Astrocyte of the cerebellum (primary cell): ENCODE measurements around the gene ZNF341.
"Not testable (repeated sequence)": the region's sequence is repeated elsewhere in the genome, so short reads cannot be mapped to it uniquely, and the experiment has no call there.

Source experiments
- DNase-seq: peaks from one replicate; pipeline ENCODE4 v3.0.0-alpha.2; 2011; ENCODE audit warnings: low read depth
- H3K4me3 ChIP-seq: 2 replicates; pipeline ENCODE4 v1.5.1; 2011; ENCODE audit warnings: mild to moderate bottlenecking, low read depth, low read length, moderate library complexity
- in situ Hi-C: cut with HindIII; loops from 2 replicates; pipeline ENCODE4 v1.10.0; 2017; ENCODE audit warnings: low sequenced_read_pairs
- TF ChIP-seq, protein P1 (sequence below): IDR thresholded peaks from 2 replicates; pipeline ENCODE4 v1.5.1; 2012; ENCODE audit warnings: low read length, low read depth, moderate library complexity, mild to moderate bottlenecking; ENCODE audit errors: missing control alignments

Gene ZNF341

DNA sequence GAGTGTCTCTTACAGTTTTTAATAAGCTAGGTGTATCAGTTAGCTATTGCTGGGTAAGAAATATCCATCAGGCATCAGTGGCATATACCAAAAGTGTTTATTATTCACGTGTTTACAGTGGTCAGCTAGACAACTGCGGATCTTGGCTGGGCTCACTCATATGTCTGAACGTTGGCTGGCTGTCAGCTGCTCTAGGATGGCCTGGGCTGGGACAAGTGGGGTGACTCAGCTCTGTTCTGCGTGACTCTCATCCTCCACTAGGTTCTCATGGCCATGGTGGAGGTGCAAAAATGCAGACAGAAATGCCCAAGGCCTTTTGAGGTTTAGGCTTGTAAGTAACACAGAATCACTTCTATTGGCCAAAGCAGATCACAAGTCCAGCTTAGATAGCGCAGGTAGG lies 22.0 kb downstream of the ZNF341 start:
- H3K4me3 ChIP-seq, result no peak overlapping the region
- in situ Hi-C loops, result no loop called here
- TF ChIP-seq, protein P1, sequence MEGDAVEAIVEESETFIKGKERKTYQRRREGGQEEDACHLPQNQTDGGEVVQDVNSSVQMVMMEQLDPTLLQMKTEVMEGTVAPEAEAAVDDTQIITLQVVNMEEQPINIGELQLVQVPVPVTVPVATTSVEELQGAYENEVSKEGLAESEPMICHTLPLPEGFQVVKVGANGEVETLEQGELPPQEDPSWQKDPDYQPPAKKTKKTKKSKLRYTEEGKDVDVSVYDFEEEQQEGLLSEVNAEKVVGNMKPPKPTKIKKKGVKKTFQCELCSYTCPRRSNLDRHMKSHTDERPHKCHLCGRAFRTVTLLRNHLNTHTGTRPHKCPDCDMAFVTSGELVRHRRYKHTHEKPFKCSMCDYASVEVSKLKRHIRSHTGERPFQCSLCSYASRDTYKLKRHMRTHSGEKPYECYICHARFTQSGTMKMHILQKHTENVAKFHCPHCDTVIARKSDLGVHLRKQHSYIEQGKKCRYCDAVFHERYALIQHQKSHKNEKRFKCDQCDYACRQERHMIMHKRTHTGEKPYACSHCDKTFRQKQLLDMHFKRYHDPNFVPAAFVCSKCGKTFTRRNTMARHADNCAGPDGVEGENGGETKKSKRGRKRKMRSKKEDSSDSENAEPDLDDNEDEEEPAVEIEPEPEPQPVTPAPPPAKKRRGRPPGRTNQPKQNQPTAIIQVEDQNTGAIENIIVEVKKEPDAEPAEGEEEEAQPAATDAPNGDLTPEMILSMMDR, result no peak
- no peak for DNase-seq

DNA sequence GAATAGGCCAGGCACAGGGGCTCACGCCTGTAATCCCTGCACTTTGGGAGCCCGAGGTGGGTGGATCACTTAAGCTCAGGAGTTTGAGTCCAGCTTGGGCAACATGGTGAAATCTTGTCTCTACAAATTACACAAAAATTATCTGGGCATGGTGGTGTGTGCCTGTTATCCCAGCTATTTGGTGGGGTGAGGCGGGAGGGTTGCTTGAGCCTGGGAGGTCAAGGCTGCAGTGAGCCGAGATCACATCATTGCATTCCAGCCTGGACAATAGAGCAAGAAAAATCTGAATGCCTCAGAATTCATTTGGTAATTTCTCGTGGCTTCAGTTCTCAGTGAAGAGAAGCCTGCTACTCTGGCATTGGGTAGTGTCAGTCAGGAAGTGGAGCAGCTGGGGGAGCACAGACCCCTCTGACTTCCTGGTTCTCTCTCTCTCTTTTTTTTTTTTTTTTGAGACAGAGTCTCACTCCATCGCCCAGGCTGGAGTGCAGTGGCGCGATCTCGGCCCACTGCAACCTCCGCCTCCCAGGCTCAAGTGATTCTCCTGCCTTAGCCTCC lies 24.2 kb downstream of the ZNF341 start:
- DNase-seq, in situ Hi-C loops, H3K4me3 ChIP-seq: not testable (repeated sequence)

DNA sequence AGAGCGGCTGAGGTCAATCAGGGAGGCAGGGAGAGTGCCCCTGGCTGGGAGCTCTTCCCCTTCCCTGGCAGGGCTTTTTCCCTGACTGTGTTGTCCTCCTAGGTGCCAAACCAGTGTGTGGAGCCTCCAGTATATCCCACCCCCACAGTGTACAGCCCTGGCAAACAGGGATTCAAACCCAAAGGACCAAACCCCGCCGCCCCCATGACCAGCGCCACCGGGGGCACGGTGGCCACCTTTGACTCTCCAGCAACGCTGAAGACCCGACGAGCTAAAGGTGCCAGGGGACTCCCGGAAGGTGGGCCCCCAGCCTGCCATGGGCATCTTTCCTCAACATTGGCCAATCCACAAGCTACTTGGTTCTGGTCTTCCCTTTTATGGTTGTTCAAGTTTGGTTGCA lies 25.2 kb downstream of the ZNF341 start:
- no peak overlapping the region for H3K4me3 ChIP-seq
- in situ Hi-C loops, result no loop called here
- TF ChIP-seq, protein P1, result no peak
- no peak for DNase-seq

DNA sequence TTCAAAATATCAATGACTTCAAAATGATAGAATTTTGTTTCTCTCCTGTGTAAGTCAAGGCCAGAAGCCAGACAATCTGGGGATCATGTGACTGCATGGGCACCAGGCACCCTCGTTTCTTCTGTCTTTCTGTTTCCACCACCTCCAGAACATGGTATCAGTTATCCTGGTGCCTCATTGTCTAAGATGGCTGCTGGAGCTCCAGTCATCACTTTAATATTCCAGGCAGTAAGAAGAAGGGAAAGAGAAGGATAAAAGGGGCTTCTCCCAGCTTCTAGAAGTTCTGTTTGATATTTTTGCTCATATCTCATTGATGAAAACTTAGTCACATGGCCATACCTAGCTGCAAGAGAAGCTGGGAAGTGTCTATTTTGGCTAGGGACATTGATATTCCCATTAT lies 25.7 kb downstream of the ZNF341 start:
- H3K4me3 ChIP-seq, result no peak overlapping the region
- DNase-seq, result no peak
- TF ChIP-seq, protein P1, result no peak
- in situ Hi-C loops, result no loop called here

DNA sequence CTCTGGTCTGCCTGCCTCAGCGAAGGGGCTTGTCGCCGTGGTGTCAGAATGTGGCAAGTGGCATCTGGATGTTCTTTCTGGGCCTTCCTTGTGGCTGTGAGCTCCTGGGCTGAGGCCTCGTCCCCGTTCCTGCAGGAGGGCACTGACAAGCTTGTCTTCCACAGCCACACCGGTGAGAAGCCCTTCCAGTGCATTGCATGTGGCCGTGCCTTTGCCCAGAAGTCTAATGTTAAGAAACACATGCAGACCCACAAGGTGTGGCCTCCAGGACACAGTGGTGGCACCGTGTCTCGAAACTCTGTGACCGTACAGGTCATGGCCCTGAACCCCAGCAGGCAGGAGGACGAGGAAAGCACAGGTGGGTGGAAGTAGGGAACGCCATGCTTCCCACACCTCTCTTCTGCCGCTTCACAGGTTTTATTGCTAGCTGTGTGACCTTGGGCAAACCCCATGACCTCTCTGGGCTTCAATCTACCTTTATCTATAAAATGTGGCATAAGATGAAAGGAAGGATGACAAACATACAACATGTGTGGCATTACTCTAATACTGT lies 30.0 kb downstream of the ZNF341 start:
- no peak overlapping the region for H3K4me3 ChIP-seq
- no peak for DNase-seq
- TF ChIP-seq, protein P1, result no peak
- in situ Hi-C loops, result no loop called here

DNA sequence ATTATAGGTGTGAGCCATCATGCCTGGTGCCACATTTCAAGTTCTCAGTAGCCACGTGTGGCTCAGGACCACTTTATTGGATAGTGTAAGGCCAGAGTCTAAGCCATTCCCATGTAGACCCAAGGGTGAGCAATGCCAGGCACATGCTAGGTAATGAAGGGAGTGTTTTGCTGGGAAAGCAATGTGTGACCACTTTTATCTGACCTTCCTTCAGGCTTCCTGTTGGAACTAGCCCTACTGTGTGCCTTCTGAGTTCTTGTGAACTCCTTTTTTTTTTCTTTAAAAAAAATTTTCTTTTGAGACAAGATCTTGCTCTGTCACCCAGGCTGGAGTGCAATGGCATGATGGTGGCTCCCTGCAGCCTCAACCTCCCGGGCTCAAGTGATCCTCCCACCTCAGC lies 33.3 kb downstream of the ZNF341 start:
- TF ChIP-seq, protein P1, result no peak
- no peak for DNase-seq
- H3K4me3 ChIP-seq, result no peak overlapping the region
- in situ Hi-C loops, result no loop called here

DNA sequence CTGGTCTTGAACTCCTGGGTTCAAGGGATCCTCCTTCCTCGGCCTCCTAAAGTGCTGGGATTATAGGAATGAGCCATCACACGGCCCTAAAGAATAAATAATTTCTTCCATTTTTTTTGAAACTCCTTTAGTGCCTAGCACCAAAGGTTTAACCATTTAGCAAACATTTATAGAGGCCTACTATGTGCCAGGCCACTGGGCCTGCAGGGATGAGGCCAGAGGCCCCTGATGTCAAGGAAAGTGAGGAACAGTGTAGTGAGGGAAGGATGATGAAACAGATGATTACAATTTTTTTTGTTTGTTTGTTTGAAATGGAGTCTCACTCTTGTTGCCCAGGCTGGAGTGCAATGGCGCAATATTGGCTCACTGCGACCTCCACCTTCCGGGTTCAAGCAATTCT lies 33.8 kb downstream of the ZNF341 start:
- H3K4me3 ChIP-seq, result no peak overlapping the region
- TF ChIP-seq, protein P1, result no peak
- in situ Hi-C loops, result no loop called here
- no peak for DNase-seq
